ENCODE measurements around the gene R3HCC1L.
"Not testable (repeated sequence)": the region's sequence is repeated elsewhere in the genome, so short reads cannot be mapped to it uniquely, and the experiment has no call there.

R3HCC1L gene

DNA sequence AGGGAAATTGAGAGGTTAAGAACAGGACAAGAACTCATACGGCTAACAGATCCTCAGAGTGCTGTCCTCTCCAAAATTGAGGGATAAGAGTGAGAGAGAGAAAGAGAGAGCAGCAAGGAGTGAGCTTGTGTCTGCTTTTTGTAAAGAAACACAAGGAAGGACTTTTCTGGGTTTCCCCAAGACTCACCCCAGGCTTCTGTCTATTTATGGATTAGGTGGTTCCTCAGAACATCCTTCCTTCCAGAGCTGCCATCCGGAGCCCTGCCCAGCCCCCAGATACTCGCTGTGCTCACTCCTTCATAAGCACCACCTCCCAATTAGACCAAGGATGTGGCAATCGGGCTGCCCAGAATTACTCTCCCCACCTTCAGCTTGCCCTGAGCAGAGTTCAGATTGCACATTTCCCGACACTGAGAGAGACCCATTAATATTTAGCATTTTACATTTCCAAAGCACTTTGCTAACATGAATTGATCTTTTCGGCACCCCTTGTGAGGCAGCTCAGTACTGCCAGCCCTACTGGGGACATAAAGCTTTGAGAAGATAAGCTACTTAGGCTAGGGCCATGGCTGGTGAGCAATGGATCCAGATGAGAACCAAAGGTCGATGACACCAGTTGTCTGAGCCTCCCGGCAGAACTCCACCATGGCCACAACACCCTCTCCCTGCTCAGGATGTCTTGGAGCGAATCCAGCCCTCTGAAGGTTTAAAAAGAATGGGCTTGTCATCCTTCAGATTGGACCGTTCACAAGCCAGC, 19.2 kb upstream of the R3HCC1L start:
- Histone ChIP-seq H3K4me3 (ENCODE audit: low read depth, low read length) (peak overlapping the region; percentile 19), H3K9me3 (ENCODE audit: severe bottlenecking) (no peaks in the 10 kb centered on the region), H3K27me3 (ENCODE audit: insufficient read depth, low read depth, severe bottlenecking) (no peaks in the 10 kb centered on the region), H3K27ac (peak overlapping the region; percentile 43), H3K36me3 (no peaks in the 10 kb centered on the region)
- no peak for TF ChIP-seq CTCF (IDR thresholded peaks at IDR 0.05; ENCODE audit: low read depth, low read length)
- peak; percentile 76 for DNase-seq

DNA sequence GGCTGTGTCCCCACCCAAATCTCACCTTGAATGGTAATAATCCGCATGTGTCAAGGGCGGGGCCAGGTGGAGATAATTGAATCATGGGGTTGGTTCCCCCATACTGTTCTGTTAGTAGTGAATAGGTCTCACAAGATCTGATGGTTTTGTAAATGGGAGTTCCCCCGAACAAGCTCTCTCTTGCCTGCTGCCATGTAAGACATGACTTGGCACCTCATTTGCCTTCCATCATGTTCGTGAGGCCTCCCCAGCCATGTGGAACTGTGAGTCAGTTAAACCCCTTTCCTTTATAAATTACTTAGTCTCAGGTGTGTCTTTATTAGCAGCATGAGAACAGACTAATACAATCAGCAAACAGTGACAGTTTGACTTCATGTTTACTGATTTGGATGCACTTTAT, 14.6 kb upstream of the R3HCC1L start:
- no peak for TF ChIP-seq CTCF (IDR thresholded peaks at IDR 0.05; ENCODE audit: low read depth, low read length)
- Histone ChIP-seq H3K4me3 (ENCODE audit: low read depth, low read length) (no peak overlapping the region), H3K27me3 (ENCODE audit: insufficient read depth, low read depth, severe bottlenecking) (no peaks in the 10 kb centered on the region), H3K36me3 (no peaks in the 10 kb centered on the region), H3K27ac (no peak overlapping the region), H3K9me3 (ENCODE audit: severe bottlenecking) (peaks cover 8% of the 10 kb centered on the region)
- DNase-seq: no peak

DNA sequence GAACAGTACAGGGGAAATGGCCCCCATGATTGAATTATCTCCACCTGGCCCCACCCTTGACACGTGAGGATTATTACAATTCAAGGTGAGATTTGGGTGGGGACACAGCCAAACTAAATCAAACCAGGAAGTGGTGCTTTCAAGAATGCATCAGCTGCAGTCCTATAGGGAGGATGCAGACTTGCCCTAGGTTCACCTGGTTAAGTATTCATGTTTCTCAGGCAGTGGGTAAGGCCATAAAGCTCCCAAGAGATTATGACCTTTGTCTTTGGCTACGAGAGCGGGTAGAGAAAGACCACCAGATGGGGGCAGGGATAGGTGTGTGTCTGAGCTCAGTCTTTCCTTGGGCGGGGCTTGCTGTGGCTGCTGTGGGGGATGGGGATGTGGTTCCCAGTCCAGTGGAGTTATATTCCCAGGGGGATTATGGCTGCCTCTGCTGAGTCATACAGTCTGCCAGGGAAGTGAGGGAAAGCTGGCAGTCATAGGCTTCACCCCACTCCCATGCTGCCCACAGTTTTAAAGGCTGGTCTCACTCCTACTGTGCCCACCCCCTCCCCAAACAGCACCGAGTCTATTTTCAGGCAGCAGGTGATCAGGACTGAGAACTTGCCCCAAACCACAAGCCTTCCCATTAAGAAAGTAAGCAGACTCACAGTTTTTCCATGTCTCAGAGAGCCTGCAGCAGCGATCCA, 8.4 kb upstream of the R3HCC1L start:
- Histone ChIP-seq H3K27ac (peak overlapping the region; percentile 79), H3K9me3 (ENCODE audit: severe bottlenecking) (peaks cover 16% of the 10 kb centered on the region)
- peak; percentile 72 for DNase-seq

DNA sequence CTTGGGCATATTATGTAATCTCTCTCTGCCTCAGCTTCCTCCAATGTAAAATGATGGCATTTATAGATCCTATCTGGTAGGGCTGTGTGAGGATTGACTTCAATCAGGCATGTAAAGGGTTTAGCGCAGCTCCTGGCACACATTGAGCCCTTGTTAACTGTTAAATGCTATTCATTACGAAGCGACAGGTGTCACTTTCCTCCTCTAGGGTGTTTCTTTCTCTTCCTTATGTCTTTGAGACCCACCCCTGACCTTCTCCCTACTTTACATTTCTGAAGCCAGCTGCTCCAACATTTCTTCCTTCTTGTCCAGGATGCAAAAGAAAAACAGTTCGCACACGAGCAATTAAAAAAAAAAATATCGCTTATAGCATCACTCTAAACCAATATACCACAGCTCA, 5.7 kb upstream of the R3HCC1L start:
- no peak for TF ChIP-seq CTCF (IDR thresholded peaks at IDR 0.05; ENCODE audit: low read depth, low read length)

More for the DNA sequence above, 8.4 kb upstream of the R3HCC1L start:
- Histone ChIP-seq H3K4me3 (ENCODE audit: low read depth, low read length) (no peak overlapping the region), H3K27me3 (ENCODE audit: insufficient read depth, low read depth, severe bottlenecking) (no peaks in the 10 kb centered on the region), H3K36me3 (no peaks in the 10 kb centered on the region)
- TF ChIP-seq CTCF (IDR thresholded peaks at IDR 0.05; ENCODE audit: low read depth, low read length): no peak

DNA sequence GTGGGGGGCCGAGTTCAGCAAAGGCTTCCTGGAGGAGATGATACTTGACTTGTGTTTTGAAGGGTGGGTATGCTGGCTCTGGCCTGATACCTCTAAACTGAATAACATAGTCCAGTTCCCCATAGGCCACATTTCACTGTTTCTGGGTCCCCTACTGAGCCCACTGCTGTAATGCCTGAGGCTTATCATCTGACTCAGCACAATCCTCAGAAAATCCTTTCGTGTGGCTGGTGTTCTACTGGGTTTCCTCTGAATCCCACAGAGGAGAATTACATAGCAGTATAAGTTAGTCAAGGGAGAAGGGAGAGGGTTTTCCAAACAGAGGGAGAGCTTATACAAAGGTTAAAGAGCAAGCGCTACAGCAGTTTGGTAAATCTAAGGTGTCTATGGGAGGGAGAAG, 2.8 kb upstream of the R3HCC1L start:
- Histone ChIP-seq H3K27me3 (ENCODE audit: insufficient read depth, low read depth, severe bottlenecking) (no peaks in the 10 kb centered on the region), H3K4me3 (ENCODE audit: low read depth, low read length) (no peak overlapping the region), H3K27ac (peak overlapping the region; percentile 20), H3K36me3 (no peaks in the 10 kb centered on the region), H3K9me3 (ENCODE audit: severe bottlenecking) (peaks cover 16% of the 10 kb centered on the region)
- peak; percentile 21 for DNase-seq
- TF ChIP-seq CTCF (IDR thresholded peaks at IDR 0.05; ENCODE audit: low read depth, low read length): no peak

More for the DNA sequence above, 5.7 kb upstream of the R3HCC1L start:
- no peak overlapping the region for H3K27ac ChIP-seq
- no peaks in the 10 kb centered on the region for H3K36me3 ChIP-seq
- DNase-seq: no peak
- no peak overlapping the region for H3K4me3 ChIP-seq (ENCODE audit: low read depth, low read length)
- peaks cover 29% of the 10 kb centered on the region for H3K9me3 ChIP-seq (ENCODE audit: severe bottlenecking)
- H3K27me3 ChIP-seq (ENCODE audit: insufficient read depth, low read depth, severe bottlenecking): no peaks in the 10 kb centered on the region

DNA sequence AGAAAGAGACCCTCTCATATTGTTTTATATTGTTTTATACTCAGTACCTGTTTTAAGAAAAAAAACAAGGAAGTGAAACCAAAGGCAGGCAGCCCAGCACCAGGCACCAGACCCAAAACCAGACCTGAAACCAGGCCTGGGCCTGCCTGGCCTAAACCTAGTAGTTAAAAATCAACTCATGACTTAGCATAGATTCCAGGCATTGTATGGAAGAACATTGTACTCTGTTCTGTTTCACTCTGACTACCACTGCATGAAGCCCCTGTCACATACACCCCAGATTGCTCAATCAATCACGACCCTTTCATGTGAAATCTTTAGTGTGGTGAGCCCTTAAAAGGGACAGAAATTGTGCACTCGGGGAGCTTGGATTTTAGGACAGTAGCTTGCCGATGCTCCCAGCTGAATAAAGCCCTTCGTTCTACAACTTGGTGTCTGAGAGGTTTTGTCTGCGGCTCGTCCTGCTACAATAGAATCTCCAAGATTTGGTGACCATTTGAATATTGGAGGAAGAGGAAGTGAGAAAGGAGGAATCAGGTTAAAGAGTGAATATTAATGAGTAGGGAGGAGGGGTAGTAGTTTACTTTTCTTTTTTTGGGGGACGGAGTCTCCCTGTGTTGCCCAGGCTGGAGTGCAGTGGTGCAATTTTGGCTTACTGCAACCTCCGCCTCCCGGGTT, 1.2 kb upstream of the R3HCC1L start:
- peaks cover 16% of the 10 kb centered on the region for H3K9me3 ChIP-seq (ENCODE audit: severe bottlenecking)
- DNase-seq; H3K36me3 ChIP-seq; H3K27me3 ChIP-seq (ENCODE audit: insufficient read depth, low read depth, severe bottlenecking); H3K4me3 ChIP-seq (ENCODE audit: low read depth, low read length); H3K27ac ChIP-seq: not testable (repeated sequence)

Data from WERI-Rb-1 (cell line).